ENCODE results near the gene SLC15A3.

The SLC15A3 gene

DNA sequence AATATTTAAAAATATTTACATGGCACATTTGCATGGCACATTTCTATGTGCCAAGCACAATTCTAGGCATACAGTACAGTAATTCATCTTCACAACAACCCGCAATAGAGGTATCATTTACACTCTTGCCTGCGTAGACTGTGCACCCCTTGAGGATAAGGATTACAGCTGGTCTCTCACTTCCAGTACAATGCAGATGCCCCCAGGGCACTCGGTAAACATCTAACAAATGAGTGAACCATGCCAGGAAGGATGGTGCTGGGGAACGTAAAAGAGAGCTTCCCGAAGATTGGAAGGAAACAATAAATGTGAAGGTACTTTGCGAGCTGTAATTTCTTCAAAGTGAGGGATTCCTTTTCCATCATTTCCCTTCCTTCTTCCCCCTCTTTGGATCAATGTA, 46.9 kb downstream of the SLC15A3 start:
- in situ Hi-C loops (cut with MboI; ENCODE audit: low sequenced_read_pairs, unreplicated experiment) = no loop called here

DNA sequence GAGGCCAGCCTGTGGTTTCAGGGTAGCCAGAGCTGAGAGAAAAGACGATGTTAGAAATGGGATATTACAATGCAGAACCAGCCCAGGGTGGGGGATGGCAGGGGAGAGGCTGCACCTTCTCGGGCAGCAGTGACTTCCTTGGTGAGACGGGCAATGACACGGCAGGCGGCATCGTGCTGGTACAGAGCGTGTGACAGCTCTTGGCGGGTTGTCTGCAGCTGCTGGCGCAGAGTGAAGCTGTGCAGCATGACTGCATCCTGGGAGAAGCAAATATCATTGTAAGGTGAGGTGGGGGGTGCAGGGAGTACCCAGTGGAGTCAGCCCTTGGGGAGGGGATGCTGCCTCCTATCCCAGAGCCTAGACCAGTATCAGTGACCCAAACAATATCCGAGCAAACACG, 49.4 kb downstream of the SLC15A3 start:
- no peak for DNase-seq (ENCODE audit: low spot score)
- in situ Hi-C loops (cut with MboI; ENCODE audit: low sequenced_read_pairs, unreplicated experiment) = no loop called here
- TF ChIP-seq, protein P1, sequence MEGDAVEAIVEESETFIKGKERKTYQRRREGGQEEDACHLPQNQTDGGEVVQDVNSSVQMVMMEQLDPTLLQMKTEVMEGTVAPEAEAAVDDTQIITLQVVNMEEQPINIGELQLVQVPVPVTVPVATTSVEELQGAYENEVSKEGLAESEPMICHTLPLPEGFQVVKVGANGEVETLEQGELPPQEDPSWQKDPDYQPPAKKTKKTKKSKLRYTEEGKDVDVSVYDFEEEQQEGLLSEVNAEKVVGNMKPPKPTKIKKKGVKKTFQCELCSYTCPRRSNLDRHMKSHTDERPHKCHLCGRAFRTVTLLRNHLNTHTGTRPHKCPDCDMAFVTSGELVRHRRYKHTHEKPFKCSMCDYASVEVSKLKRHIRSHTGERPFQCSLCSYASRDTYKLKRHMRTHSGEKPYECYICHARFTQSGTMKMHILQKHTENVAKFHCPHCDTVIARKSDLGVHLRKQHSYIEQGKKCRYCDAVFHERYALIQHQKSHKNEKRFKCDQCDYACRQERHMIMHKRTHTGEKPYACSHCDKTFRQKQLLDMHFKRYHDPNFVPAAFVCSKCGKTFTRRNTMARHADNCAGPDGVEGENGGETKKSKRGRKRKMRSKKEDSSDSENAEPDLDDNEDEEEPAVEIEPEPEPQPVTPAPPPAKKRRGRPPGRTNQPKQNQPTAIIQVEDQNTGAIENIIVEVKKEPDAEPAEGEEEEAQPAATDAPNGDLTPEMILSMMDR (IDR thresholded peaks at IDR 0.05; ENCODE audit: borderline replicate concordance, control extremely low read depth, extremely low read depth, insufficient read depth, missing control alignments) = no peak

More for the DNA sequence above, 46.9 kb downstream of the SLC15A3 start:
- DNase-seq (ENCODE audit: low spot score) = no peak
- TF ChIP-seq, protein P1 (IDR thresholded peaks at IDR 0.05; ENCODE audit: borderline replicate concordance, control extremely low read depth, extremely low read depth, insufficient read depth, missing control alignments) = no peak

DNA sequence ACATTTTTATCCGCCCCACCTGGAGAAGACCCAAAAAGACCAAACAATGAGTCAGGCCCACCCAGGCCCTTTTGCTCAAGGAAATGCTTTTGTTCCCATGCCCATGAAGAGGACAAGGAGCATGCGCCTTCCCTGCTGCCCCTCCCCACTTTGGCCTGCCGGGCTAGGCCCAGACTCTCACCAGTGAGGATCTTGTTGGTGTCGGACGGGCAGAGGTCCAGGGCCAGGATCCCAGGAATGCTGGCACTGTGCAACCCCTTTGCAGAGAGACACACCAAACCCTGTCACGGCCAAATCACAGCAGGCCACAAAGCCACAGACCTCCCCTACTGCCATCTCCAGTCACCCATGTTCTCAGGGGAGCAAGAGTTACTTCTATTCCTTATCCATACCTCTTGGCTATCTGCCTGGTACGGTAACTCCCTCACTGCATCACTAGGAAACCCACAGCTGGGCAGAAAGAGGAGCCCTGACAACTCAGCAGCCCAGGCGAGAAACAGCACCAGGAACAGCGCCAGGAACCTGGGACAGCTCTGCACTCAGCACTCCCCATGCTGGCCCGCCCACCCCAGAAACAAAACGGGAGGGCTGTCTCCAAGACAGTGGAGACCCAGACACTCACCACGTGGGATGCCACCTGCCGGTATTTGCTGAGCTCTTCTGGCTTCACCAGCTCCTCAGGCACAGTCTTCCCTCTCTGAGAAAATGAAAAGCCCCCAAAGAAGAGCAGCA, 51.1 kb downstream of the SLC15A3 start:
- in situ Hi-C loops (cut with MboI; ENCODE audit: low sequenced_read_pairs, unreplicated experiment) = no loop called here
- TF ChIP-seq, protein P1 (IDR thresholded peaks at IDR 0.05; ENCODE audit: borderline replicate concordance, control extremely low read depth, extremely low read depth, insufficient read depth, missing control alignments) = no peak
- no peak for DNase-seq (ENCODE audit: low spot score)

DNA sequence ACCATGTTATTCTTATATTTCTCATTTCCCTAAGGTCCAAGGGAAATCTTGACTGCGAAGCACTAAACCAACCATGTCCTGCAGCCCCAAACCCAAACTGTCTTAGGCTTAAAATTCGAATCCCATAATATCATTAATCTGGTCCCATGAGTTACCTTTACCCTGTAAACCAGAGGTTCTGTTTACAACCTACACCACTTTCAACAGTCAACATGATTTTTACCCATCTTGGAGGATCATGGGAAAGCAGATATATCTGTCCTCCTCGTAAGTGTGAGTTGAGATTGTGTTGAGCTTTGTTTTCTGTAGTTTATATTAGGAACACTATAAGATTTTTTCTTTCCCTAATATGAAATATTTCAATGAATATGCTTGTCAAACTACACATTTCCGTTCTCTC, 52.0 kb downstream of the SLC15A3 start:
- TF ChIP-seq, protein P1 (IDR thresholded peaks at IDR 0.05; ENCODE audit: borderline replicate concordance, control extremely low read depth, extremely low read depth, insufficient read depth, missing control alignments) = no peak
- in situ Hi-C loops (cut with MboI; ENCODE audit: low sequenced_read_pairs, unreplicated experiment) = loop anchor here (10.0 kb wide), 2 partner anchors 65 to 125 kb away; no protein-coding TSS in a partner anchor
- DNase-seq (ENCODE audit: low spot score) = no peak

DNA sequence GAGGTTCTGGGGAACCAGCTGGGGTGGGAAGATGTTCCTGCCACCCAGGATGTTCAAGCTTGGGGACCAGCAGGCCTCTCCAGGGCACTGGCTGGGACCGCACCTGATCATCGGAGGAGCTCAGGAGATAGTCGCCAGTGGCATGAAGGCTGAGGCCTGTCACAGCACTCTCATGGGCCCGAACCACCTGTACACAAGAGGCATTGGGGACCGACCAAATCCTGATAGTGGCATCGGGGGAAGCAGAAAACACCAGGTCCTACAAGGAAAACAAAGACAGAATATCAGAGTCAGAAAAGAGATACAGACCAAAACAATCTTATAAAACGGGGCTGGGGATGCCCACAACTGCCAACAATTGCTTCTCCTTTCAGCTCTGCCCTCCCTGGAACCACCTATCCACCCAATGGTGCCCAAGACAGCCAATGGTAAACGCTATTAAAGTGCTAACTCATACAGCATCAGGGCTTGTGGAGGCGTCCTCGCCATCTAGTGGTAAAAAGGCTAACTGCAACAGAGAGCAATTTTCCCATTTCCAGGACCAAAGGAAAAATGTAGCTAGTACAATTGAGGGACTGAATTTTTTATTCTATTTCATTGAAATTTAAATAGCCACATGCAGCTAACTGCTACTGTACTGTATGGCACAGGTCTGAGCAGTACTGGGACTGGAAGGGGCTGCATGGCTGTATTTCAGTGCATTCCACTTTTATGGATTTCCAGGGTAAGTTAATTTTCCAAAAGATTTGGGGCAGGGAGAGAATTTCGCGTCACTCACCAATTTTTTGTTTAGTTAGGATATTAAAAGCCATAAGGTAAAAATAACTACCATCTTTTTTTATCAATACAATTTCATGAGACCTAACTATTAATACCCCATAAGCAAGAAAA, 52.7 kb downstream of the SLC15A3 start:
- TF ChIP-seq, protein P1 (IDR thresholded peaks at IDR 0.05; ENCODE audit: borderline replicate concordance, control extremely low read depth, extremely low read depth, insufficient read depth, missing control alignments) = peak; percentile 85
- in situ Hi-C loops (cut with MboI; ENCODE audit: low sequenced_read_pairs, unreplicated experiment) = loop anchor here (10.0 kb wide), 2 partner anchors 64 to 124 kb away; no protein-coding TSS in a partner anchor
- DNase-seq (ENCODE audit: low spot score) = peak; percentile 51

DNA sequence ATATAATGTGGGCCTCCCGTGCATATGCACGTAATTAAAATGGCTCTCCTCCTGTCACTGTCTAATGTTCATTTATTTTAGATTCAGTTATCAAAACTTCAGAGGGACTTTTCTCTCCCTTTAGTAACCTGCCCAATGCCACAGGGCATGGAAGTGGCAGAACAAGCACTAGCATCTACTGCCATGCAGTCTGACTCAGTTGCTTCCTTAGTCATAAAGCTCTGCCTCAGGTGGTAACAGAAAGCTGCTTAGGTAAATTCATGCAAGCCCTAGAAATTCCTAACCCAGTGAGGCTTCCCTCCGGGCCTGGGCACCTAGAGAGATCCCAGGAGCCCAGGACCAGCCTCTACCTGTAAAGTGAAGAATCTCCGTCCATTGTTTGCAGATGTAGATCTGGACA, 54.5 kb downstream of the SLC15A3 start:
- in situ Hi-C loops (cut with MboI; ENCODE audit: low sequenced_read_pairs, unreplicated experiment) = loop anchor here (10.0 kb wide), 2 partner anchors 63 to 123 kb away; no protein-coding TSS in a partner anchor
- TF ChIP-seq, protein P1 (IDR thresholded peaks at IDR 0.05; ENCODE audit: borderline replicate concordance, control extremely low read depth, extremely low read depth, insufficient read depth, missing control alignments) = no peak
- DNase-seq (ENCODE audit: low spot score) = no peak
